PFSK-1 (cell line): Measurements from ENCODE around the gene KRT23.

Experiments used
- FOXP2 ChIP-seq: optimal IDR thresholded peaks from 2 replicates; pipeline ENCODE3; 2011; ENCODE audit warnings: borderline replicate concordance, control low read depth, inconsistent platforms; ENCODE audit not compliant: insufficient read depth; ENCODE audit errors: extremely low read length, extremely low read depth
- POLR2AphosphoS5 ChIP-seq: IDR thresholded peaks from 2 replicates; pipeline ENCODE4 v1.6.1; 2012; ENCODE audit warnings: low read depth, mild to moderate bottlenecking, control low read depth, low read length, moderate library complexity
- SIN3A ChIP-seq: IDR thresholded peaks from 2 replicates; pipeline ENCODE4 v1.6.1; 2012; ENCODE audit warnings: mild to moderate bottlenecking, low read length, moderate library complexity, borderline replicate concordance; ENCODE audit not compliant: insufficient read depth
- TAF1 ChIP-seq: IDR thresholded peaks from 2 replicates; pipeline ENCODE4 v1.6.1; 2012; ENCODE audit warnings: low read length, control low read depth, borderline replicate concordance; ENCODE audit not compliant: insufficient read depth
- TF ChIP-seq, protein P1 (sequence below), 2 experiments: IDR thresholded peaks; 2 replicates each; pipeline versions ENCODE4 v1.6.1 to v1.8.0; 2011 to 2012; ENCODE audit warnings: low read depth in 2 of 2, low read length in 2 of 2, control low read depth in 1 of 2, inconsistent platforms in 1 of 2, mild to moderate bottlenecking in 1 of 2, moderate library complexity in 1 of 2; ENCODE audit not compliant: insufficient read depth in 1 of 2

DNA sequence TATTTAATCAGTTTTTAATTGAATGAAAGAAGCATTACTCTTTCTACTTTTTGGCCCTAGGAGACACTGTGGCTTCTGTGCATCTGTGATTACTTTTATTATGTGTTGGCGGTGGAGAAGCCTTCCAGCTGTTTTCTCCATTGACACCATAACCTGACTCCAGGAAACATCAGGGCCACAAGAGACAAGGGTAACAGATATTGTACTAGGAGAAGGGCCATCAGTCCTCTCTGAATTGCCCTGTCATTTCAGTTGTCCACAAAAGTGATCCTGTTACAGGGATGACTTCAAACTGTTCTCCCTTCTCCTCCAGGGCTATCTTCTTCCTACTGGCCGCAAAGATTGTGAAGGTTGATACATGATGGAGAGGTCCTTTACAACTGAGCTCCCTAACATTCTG, 14.7 kb upstream of the KRT23 start:
- TF ChIP-seq SIN3A, result no peak
- TF ChIP-seq, protein P1, sequence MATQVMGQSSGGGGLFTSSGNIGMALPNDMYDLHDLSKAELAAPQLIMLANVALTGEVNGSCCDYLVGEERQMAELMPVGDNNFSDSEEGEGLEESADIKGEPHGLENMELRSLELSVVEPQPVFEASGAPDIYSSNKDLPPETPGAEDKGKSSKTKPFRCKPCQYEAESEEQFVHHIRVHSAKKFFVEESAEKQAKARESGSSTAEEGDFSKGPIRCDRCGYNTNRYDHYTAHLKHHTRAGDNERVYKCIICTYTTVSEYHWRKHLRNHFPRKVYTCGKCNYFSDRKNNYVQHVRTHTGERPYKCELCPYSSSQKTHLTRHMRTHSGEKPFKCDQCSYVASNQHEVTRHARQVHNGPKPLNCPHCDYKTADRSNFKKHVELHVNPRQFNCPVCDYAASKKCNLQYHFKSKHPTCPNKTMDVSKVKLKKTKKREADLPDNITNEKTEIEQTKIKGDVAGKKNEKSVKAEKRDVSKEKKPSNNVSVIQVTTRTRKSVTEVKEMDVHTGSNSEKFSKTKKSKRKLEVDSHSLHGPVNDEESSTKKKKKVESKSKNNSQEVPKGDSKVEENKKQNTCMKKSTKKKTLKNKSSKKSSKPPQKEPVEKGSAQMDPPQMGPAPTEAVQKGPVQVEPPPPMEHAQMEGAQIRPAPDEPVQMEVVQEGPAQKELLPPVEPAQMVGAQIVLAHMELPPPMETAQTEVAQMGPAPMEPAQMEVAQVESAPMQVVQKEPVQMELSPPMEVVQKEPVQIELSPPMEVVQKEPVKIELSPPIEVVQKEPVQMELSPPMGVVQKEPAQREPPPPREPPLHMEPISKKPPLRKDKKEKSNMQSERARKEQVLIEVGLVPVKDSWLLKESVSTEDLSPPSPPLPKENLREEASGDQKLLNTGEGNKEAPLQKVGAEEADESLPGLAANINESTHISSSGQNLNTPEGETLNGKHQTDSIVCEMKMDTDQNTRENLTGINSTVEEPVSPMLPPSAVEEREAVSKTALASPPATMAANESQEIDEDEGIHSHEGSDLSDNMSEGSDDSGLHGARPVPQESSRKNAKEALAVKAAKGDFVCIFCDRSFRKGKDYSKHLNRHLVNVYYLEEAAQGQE (IDR thresholded peaks at IDR 0.05; ENCODE audit: insufficient read depth in 1 of 2, low read depth in 2 of 2, low read length in 2 of 2), result no peak
- no peak for TF ChIP-seq POLR2AphosphoS5
- TF ChIP-seq TAF1, result no peak
- no peak for TF ChIP-seq FOXP2
